GM21576 (cell line): ENCODE measurements around the gene CDC42EP4.

Experiments used
- ATAC-seq: cut with Tn5 transposase; IDR thresholded peaks from one replicate; pipeline ENCODE4 v1.9.1; 2021; ENCODE audit warnings: mild to moderate bottlenecking, moderate library complexity; ENCODE audit not compliant: unreplicated experiment

Gene CDC42EP4

DNA sequence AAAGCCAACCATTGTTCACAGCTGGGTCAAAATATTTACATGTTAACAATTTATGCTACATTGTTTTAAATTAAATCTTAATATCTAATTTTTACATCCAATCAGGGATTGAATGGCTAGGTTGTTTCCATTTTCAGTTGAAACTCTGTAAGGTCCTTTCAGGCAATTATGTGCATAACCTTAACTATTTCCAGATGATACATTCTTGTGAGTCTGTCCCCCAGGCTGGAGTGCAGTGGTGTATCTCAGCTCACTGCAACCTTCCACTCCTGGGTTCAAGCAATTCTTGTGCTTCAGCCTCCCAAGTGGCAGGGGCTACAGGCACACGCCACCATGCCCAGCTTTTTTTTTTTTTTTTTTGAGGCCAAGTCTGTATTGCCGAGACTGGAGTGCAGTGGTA lies 10.4 kb downstream of the CDC42EP4 start:
- ATAC-seq = no peak

DNA sequence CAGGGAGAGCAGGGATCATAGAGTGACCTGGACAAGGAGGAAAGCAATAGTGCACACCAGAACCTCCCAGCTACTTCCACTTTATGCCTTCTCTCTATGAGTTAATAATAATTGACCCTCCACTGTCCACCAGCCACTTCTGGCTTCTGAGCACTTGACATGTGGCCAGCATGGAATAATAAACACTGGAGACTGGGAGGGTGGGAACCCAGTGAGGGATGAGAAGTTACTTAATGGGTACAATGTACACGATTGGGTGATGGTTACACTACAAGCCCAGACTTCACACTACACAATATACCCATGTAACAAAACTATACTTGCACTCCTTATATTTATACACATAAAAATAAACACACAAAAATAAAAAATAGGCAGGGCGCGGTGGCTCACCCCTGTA lies 11.4 kb downstream of the CDC42EP4 start:
- ATAC-seq = no peak

- peak; percentile 58 for ATAC-seq
These were observed 13.6 kb downstream of the CDC42EP4 start for GRCh38 chr17:73297934-73298861.

- ATAC-seq = no peak
These were observed 18.3 kb downstream of the CDC42EP4 start for GRCh38 chr17:73293480-73293911.

DNA sequence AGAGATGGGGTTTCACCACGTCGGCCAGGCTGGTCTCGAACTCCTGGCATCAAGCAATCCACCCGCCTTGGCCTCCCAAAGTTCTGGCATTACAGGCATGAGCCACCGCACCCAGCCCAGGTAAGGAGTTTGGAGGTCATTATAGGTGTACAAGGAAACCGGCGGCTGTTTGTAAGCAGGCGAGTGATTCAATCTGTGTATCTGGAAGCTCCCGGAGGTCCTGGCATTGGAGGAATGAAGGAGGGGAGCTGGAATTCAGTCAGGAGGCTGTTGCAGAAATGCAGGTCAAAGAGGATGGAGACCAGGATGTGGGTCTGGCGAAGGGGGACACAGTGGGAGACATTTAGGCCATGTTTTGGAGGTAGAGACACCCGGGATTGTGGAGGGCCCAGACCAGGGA lies 18.8 kb downstream of the CDC42EP4 start:
- ATAC-seq = no peak

DNA sequence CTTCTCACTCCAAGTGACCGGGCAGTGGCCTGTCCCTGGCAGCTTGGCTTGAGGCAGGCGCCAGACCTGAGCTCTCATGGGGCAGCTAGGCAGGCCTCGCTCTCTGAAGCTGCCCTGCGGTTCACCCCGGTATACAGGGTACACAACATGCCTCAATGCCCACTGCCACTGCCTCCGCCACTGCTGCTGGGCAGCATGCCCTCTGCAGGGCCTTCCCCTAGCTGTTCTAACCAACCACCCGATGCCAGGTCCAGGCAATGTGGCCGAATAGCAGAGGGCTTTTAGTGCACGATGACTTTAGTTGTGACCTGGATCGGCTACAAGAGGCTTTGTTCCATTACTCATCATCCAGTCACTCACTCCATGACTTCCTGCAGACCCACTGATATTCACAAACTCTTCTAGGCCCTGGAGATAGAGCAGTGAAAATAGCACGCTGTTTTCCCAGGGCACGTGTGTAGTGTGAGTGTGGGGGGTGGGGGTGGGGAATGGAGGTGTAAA lies 19.7 kb downstream of the CDC42EP4 start:
- no peak for ATAC-seq

GRCh38 chr17:73291260-73291801 lies 20.5 kb downstream of the CDC42EP4 start:
- ATAC-seq = peak; percentile 88

DNA sequence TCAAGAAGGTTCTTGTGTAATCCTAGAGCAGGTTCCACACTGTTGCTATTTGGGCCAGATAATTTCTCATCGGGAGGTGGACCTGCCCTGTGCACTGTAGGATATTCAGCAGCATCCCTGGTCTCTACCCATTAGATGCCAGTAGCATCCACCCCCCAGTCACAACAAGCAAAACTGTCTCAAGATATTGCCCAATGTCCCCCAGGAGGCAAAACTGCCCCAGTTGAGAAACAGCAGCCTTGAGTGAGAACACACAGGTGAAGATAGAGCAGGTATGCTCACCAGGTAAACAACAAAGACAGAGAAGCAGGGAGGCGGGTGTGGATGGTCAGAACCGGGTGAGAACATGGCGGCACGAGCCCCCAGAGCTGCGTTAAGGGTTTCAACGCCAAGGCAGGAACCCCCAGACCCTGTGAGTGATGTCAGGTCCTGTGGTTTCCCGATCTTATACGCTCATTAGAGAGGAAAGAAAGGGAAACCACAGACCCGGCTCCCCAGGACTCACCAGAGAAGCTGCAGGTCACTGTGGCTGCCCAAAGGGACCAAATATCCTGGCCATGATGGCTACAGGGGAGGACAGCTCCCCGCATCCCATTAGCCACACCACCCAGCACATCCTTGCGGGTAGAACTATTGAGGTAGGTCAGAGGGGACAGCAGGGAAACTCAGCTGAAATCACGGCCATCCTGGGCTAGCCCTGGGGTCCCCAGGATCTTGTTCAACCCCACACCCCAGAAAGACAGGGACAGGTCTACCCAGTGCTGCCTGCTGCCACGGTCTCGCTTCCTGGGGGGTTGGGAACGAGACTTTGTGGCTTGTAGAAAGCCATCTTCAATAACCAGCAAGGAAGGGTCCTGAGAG lies 21.2 kb downstream of the CDC42EP4 start:
- ATAC-seq = peak; percentile 40

- no peak for ATAC-seq
These were observed 22.1 kb downstream of the CDC42EP4 start for GRCh38 chr17:73289549-73290254.

GRCh38 chr17:73288534-73289302 lies 23.1 kb downstream of the CDC42EP4 start:
- no peak for ATAC-seq

GRCh38 chr17:73286863-73287296 lies 24.9 kb downstream of the CDC42EP4 start:
- ATAC-seq = no peak

GRCh38 chr17:73285916-73286862 lies 25.6 kb downstream of the CDC42EP4 start:
- no peak for ATAC-seq

GRCh38 chr17:73285603-73285908 lies 26.2 kb downstream of the CDC42EP4 start:
- no peak for ATAC-seq

GRCh38 chr17:73284906-73285602 lies 26.7 kb downstream of the CDC42EP4 start:
- no peak for ATAC-seq

DNA sequence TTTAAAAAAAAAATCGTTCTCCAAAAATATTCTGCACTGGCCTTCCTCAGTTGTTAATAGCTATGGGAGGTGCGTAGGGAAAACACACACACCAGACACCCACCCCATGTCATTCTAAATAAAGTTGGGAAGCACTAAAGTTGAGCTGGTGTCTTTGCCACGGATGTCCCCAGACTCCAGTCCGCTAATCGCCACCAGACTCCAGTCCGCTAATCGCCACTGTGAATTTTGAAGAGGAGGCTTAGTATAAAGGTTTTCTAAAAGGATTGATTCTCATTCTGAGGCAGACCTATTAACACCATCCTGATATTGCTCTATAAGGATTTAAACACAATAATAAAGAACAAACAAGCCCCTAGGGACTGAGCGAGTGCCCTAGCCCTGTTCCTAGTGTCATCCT lies 27.4 kb downstream of the CDC42EP4 start:
- ATAC-seq = no peak

DNA sequence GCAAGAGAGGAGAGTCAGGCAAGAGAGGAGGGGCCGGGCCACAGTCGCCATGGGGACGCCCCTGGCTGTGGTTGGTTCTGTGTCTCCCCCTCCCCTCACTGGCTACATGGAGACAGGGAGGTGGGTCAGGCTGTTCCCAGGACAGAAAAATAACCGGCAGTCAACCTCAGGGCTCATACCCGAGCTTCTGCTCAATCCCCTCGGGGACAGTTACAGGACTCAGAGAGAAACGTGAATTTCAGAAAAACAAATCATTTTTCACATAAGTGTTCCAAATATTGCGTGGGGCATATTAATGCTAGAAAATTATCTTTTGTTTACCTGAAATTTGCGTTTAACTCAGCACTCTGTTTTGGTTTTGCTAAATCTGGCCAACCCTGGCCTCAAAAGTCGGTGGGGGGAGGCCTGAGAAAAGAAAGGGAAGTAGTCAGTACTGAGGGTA lies 27.9 kb downstream of the CDC42EP4 start:
- ATAC-seq = no peak

DNA sequence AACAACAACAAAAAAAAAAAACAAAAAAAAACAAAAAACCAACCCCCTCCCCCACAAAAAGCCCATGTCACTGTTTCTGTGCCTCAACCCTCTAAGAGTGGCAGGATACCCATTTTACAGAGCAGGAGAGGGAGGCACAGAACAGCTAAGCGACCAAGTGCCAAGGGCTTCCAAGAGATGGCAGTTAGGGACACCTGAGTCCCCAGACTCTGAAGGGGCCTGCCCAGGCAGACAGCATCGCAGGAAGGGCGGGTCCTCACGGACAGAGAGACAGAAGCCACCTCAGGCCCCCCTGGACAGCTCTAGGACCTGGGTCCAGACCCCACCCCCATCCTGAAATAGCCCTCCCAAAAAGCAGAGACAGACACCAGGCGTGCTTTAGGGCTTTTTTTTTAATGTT lies 28.6 kb downstream of the CDC42EP4 start:
- no peak for ATAC-seq

GRCh38 chr17:73282629-73283028 lies 29.2 kb downstream of the CDC42EP4 start:
- no peak for ATAC-seq
